Activated CD4-positive, alpha-beta T cell treated with anti-CD3 and anti-CD28 coated beads, Interleukin-2, Interleukin-6, amounts not matched to agents 100 ng/mL and 50 ng/mL, durations not matched to agents 16 hours and 8 hours (primary cell): ENCODE measurements around the gene PRMT9.

Experiments
- DNase-seq: peaks from one replicate; pipeline ENCODE4 v3.0.0-alpha.2; 2020

Gene PRMT9

GRCh38 chr4:147678796-147679549 is 5.0 kb downstream of the PRMT9 start:
- DNase-seq: peak; percentile 24

DNA sequence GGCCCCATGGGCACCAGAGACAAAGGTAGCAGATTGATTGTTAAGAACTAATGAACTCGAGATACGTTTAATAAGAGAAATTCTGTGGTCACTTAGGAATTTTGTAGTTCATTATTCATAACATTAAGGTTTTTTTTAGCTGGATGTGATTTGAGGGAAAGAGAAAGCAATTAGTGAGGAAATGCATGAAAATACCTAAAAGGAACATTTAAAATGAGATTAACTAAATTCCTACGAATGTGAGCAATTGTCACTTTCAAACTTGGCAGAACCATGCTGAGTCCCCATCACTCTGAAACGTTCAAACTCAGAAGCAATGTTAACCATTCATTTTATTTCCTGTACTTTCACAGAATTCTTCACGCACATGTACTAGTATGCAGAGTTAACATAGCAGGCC is 5.9 kb downstream of the PRMT9 start:
- no peak for DNase-seq

DNA sequence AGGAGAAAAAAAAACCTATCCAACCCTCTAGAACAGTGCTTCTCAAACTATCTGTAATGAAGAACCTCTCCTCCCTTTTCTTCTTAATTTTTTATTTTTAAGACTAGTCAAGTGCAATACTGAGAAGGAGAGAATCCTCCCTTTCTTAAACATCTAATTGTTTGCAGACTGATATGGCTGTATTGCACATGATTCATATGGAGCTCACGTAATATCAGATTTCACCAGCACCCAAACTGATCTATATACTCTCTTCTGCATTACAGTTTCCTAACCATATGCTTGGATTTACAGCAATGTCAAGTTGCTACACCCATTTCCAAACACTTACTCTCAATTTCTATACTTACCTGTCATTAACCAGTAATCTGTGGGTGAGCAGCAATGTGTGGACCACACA is 9.5 kb downstream of the PRMT9 start:
- no peak for DNase-seq

- DNase-seq: no peak
Measured at GRCh38 chr4:147674073-147674472, 9.9 kb downstream of the PRMT9 start.

GRCh38 chr4:147658501-147658900 is 25.5 kb downstream of the PRMT9 start:
- no peak for DNase-seq

DNA sequence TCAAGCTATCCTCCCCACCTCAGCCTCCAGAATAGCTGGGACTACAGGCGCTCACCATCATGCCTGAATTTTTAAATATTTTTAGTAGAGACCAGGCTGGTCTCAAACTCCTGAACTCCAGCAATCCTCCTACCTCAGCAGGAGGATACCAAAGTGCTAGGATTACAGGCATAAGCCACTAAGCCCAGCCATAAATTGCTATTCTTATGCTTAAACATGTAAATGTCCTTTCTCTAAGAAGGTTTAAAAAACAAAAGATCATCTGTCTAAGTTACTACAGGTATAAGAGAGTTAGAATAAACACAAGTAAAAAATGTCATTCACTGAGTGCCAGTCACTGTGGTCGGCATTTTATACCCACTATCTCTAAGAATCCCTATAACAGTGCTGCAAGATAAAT is 28.3 kb downstream of the PRMT9 start:
- DNase-seq: no peak

GRCh38 chr4:147651563-147651962 is 32.4 kb downstream of the PRMT9 start:
- peak; percentile 5 for DNase-seq

- no peak for DNase-seq
Measured at GRCh38 chr4:147648656-147649055, 35.3 kb downstream of the PRMT9 start.

- DNase-seq: no peak
Measured at GRCh38 chr4:147645099-147645498, 38.9 kb downstream of the PRMT9 start.

DNA sequence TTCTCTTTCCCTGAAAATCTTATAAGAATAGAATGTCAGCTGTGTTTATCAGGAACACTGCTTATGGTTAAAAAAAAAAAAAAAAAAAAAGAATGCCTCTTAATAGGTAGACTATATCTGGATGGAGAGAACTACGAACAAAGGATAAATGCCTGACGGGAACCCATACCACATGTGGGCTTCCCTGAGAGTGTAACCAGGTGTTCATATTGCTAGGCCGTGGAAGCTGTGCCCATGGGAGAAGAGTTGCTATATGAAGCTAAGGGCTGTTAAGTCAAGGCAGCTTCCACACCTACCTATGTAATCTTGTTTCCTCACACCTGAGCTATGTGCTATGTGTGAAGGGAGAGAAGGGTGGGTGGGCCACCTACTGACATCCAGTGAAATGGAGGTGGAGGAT is 39.5 kb downstream of the PRMT9 start:
- no peak for DNase-seq

DNA sequence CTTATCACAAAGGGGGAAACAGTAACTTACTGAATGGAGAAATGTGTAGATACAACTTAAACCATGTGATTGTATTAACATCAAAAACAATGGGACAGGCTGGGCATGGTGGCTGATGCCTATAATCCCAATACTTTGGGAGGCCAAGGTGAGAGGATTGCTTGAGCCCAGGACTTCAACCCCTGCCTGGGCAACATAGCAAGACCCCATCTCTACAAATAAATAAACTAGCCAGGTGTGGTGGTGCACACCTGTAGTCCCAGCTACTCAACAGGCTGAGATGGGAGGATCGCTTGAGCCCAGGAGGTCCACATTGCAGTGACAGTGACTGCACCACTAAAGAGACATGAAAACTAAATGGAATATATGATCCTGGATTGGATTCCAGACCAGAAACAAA is 40.3 kb downstream of the PRMT9 start:
- no peak for DNase-seq

- DNase-seq: no peak
Measured at GRCh38 chr4:147640331-147640730, 43.6 kb downstream of the PRMT9 start.

DNA sequence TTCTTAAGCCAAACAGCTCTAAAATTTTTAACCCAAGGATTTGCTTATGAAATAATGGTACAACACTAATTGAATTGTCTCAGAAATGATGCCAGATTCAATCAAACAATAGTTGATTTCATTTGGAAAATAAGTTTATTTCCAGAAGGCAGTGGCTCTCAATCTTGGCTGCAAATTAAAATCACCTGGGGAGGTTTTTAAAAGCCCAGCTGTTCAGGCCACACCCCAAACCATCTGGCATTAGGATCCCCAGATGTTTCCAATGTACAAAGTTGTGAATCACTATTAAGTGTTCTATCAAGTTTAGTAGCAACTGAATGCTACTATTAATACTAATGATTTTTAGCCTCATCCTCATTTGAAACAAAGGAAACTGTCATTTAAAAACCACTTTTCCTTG is 44.6 kb downstream of the PRMT9 start:
- DNase-seq: no peak

- peak; percentile 30 for DNase-seq
Measured at GRCh38 chr4:147638942-147639341, 45.0 kb downstream of the PRMT9 start.

DNA sequence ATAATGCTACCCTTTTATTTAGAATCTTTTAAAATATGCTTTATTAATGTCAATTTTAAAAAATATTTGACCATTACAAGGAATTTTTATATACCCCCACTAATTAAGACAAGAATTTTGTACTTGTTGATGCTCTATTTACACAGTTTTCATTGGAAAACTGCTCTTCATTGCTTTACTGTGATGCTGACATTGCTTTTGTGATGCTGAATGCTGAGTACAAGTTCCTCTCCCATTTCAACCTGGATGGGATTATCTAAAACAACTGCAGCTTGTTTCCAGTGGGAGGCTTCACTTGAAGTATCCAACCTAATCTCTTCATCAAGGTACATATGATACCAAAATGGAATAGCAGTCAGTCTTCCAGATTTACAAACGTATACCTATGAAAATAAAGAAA is 45.6 kb downstream of the PRMT9 start:
- no peak for DNase-seq

DNA sequence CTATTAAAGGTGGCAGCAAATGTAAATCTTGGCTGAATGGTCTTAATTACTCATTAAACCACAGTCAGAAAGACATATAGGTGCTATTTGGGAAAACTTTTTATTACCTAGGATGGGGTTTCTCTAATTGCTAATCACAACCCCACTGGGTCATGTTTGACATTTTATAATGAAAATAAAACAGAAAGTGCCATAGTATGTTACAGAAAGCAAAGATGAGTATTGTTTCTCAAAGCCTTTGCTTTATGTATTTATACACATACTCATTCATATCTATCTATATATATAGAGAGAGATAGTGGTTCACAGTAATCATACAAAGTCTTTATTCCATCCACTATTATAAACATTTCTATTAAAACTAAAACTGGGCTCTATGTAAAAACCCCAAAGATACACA is 48.6 kb downstream of the PRMT9 start:
- no peak for DNase-seq

- DNase-seq: no peak
Measured at GRCh38 chr4:147633643-147634042, 50.3 kb downstream of the PRMT9 start.

- DNase-seq: no peak
Measured at GRCh38 chr4:147633113-147633512, 50.9 kb downstream of the PRMT9 start.

- DNase-seq: no peak
Measured at GRCh38 chr4:147629783-147630730, 53.9 kb downstream of the PRMT9 start.

- DNase-seq: no peak
Measured at GRCh38 chr4:147628415-147628814, 55.5 kb downstream of the PRMT9 start.

DNA sequence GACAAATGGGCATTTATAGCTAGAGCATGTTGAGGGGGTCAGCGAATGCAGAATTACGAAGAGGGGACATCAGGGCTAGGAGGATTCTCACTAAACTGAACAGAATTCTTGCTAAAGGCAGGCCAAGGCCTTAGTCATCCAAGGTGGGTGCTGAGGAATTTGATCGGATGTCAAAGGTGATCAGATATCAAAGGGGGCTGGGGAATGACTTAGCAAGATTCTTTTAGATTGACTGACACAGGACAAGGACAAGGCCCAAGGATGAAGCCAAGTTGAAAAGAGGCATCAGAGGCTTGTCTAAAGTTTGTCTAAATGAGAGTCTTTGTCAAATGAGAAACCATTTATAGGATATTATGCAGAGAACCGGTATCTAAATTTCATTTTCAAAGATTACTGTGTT is 57.1 kb downstream of the PRMT9 start:
- no peak for DNase-seq

DNA sequence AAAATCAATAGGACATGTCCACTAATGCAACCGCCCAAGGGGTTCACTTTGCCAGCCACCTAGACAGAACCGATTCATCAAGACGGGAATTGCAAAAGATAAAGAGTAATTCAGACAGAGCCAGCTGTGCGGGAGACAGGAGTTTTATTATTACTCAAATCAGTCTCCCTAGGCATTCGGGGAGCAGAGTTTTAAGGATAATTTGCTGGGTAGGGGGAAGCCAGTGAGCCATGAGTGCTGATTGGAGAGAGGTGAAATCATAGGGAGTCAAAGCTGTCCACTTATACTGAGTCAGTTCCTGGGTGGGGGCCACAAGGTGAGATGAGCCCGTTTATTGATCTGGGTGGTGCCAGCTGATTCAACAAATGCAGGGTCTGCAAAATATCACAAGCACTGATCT is 58.2 kb downstream of the PRMT9 start:
- DNase-seq: no peak

GRCh38 chr4:147620315-147620714 is 63.6 kb downstream of the PRMT9 start:
- no peak for DNase-seq
